WTC11 (cell line): ENCODE results near the gene SLC24A3.

Experiments
- ATF1 ChIP-seq: sonication (generic); formaldehyde crosslinking; IDR thresholded peaks from 2 replicates; pipeline ENCODE4 v1.8.1; 2023; ENCODE audit warnings: mild to moderate bottlenecking, moderate library complexity, missing genetic modification reagents
- ZNF317 ChIP-seq: sonication (generic); formaldehyde crosslinking; IDR thresholded peaks from 2 replicates; pipeline ENCODE4 v1.8.1; 2023; ENCODE audit warnings: low read depth, mild to moderate bottlenecking, moderate library complexity, missing genetic modification reagents, borderline replicate concordance
- TF ChIP-seq, protein P1 (sequence below): fragments of 200-600 bp; IDR thresholded peaks from 2 replicates; pipeline ENCODE4 v1.8.0; 2022; ENCODE audit warnings: antibody characterized with exemption

DNA sequence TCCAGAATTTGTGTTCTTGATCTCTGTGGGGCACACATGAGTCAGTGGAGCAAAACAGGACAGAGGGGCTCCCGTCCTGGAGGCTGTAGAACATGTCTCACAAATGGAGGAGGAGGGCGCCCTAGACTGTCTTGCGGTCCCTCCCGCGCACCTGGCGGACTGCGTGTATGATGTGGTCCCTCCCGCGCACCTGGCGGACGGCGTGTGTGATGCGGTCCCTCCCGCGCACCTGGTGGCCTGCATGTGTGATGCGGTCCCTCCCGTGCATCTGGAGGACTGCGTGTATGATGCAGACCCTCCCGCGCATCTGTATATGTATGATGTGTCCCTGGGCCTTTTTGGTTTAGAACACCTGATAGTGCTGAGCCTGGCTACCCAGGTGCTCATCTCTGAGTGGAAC is 386.8 kb downstream of the SLC24A3 start:
- TF ChIP-seq, protein P1, sequence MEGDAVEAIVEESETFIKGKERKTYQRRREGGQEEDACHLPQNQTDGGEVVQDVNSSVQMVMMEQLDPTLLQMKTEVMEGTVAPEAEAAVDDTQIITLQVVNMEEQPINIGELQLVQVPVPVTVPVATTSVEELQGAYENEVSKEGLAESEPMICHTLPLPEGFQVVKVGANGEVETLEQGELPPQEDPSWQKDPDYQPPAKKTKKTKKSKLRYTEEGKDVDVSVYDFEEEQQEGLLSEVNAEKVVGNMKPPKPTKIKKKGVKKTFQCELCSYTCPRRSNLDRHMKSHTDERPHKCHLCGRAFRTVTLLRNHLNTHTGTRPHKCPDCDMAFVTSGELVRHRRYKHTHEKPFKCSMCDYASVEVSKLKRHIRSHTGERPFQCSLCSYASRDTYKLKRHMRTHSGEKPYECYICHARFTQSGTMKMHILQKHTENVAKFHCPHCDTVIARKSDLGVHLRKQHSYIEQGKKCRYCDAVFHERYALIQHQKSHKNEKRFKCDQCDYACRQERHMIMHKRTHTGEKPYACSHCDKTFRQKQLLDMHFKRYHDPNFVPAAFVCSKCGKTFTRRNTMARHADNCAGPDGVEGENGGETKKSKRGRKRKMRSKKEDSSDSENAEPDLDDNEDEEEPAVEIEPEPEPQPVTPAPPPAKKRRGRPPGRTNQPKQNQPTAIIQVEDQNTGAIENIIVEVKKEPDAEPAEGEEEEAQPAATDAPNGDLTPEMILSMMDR = no peak
- TF ChIP-seq ZNF317 (CRISPR knock-in tag) = no peak
- TF ChIP-seq ATF1 (CRISPR knock-in tag) = no peak
